Liver (tissue), 9 donors: ENCODE data around the gene ZC3H12C. TPM values are rescaled to one million over a fixed set of nuclear protein-coding genes. Genes with fewer than 3 reads are reported as not detected.

Experiments
- DNase-seq: peaks from one replicate; pipeline ENCODE4 v3.0.0-alpha.2; 2017; ENCODE audit warnings: low spot score
- H3K27ac ChIP-seq, 2 donors: one replicate each; pipeline ENCODE4 v1.7.0; 2013; ENCODE audit warnings: inconsistent platforms in 2 of 2, low read length in 2 of 2, control low read depth in 1 of 2, low read depth in 1 of 2, mild to moderate bottlenecking in 1 of 2
- H3K27me3 ChIP-seq, 4 donors: one replicate each; pipeline versions ENCODE4 v1.6.1 to v1.7.0; 2013; ENCODE audit warnings: low read length in 3 of 4, inconsistent platforms in 1 of 4, mild to moderate bottlenecking in 1 of 4, moderate library complexity in 1 of 4; ENCODE audit not compliant: control insufficient read depth in 4 of 4, insufficient read depth in 4 of 4
- H3K36me3 ChIP-seq, 4 donors: one replicate each; pipeline versions ENCODE4 v1.6.1 to v1.7.0; 2013; ENCODE audit warnings: low read length in 3 of 4, mild to moderate bottlenecking in 3 of 4, low read depth in 1 of 4, moderate library complexity in 1 of 4; ENCODE audit not compliant: control insufficient read depth in 4 of 4, insufficient read depth in 3 of 4
- H3K4me1 ChIP-seq, 4 donors: one replicate each; pipeline versions ENCODE4 v1.6.1 to v1.7.0; 2013; ENCODE audit warnings: low read length in 3 of 4, mild to moderate bottlenecking in 3 of 4, moderate library complexity in 1 of 4; ENCODE audit not compliant: control insufficient read depth in 4 of 4, insufficient read depth in 4 of 4
- H3K4me3 ChIP-seq, 3 donors: one replicate each; pipeline versions ENCODE4 v1.6.1 to v1.7.0; 2013; ENCODE audit warnings: low read length in 3 of 3, control low read depth in 1 of 3, low read depth in 1 of 3, mild to moderate bottlenecking in 1 of 3
- H3K9ac ChIP-seq, 2 donors: one replicate each; pipeline ENCODE4 v1.7.0; 2013; ENCODE audit warnings: low read length in 2 of 2, mild to moderate bottlenecking in 2 of 2, moderate library complexity in 2 of 2, control low read depth in 1 of 2, low read depth in 1 of 2
- H3K9me3 ChIP-seq, 4 donors: one replicate each; pipeline versions ENCODE4 v1.6.1 to v1.7.0; 2013; ENCODE audit warnings: low read length in 3 of 4; ENCODE audit not compliant: control insufficient read depth in 4 of 4
- ATF3 ChIP-seq: IDR thresholded peaks from 2 replicates; pipeline ENCODE4 v1.6.1; 2016; ENCODE audit warnings: antibody characterized with exemption
- CTCF ChIP-seq: fragments of 150-350 bp; IDR thresholded peaks from 2 replicates; pipeline ENCODE4 v1.5.1; 2017; ENCODE audit warnings: improper control_type of control experiment, low read depth, low read length; ENCODE audit not compliant: missing input control
- EGR1 ChIP-seq, 2 donors: IDR thresholded peaks; 2 replicates each; pipeline ENCODE4 v1.6.1; 2016 to 2018; ENCODE audit warnings: antibody characterized with exemption in 2 of 2, low read depth in 2 of 2
- FOXA1 ChIP-seq: IDR thresholded peaks from 2 replicates; pipeline ENCODE4 v1.6.1; 2016; ENCODE audit warnings: antibody characterized with exemption
- FOXA2 ChIP-seq: IDR thresholded peaks from 2 replicates; pipeline ENCODE4 v1.6.1; 2016; ENCODE audit warnings: antibody characterized with exemption
- GABPA ChIP-seq, 2 donors: IDR thresholded peaks in 1 of 2; conservative IDR thresholded peaks in 1 of 2; 2 replicates each; pipeline ENCODE4 v1.6.1; 2016; ENCODE audit warnings: antibody characterized with exemption in 2 of 2, mild to moderate bottlenecking in 1 of 2, moderate library complexity in 1 of 2
- HNF4A ChIP-seq, 2 donors: conservative IDR thresholded peaks; 2 replicates each; pipeline ENCODE4 v1.6.1; 2016; ENCODE audit warnings: antibody characterized with exemption in 2 of 2, mild to moderate bottlenecking in 2 of 2
- HNF4G ChIP-seq: IDR thresholded peaks from 2 replicates; pipeline ENCODE4 v1.6.1; 2016; ENCODE audit warnings: antibody characterized with exemption
- JUND ChIP-seq, 2 donors: IDR thresholded peaks; 2 replicates each; pipeline ENCODE4 v1.6.1; 2016; ENCODE audit warnings: antibody characterized with exemption in 2 of 2
- NR2F2 ChIP-seq: IDR thresholded peaks from 2 replicates; pipeline ENCODE4 v1.6.1; 2016; ENCODE audit warnings: antibody characterized with exemption
- RAD21 ChIP-seq, 2 donors: IDR thresholded peaks; 2 replicates each; pipeline ENCODE4 v1.6.1; 2016; ENCODE audit warnings: antibody characterized with exemption in 2 of 2, mild to moderate bottlenecking in 2 of 2
- REST ChIP-seq: IDR thresholded peaks from 2 replicates; pipeline ENCODE4 v1.6.1; 2016; ENCODE audit warnings: antibody characterized with exemption, mild to moderate bottlenecking
- RXRA ChIP-seq, 2 donors: IDR thresholded peaks; 2 replicates each; pipeline ENCODE4 v1.6.1; 2017 to 2018; ENCODE audit warnings: antibody characterized with exemption in 2 of 2, mild to moderate bottlenecking in 1 of 2
- SP1 ChIP-seq: IDR thresholded peaks from 2 replicates; pipeline ENCODE4 v1.6.1; 2018; ENCODE audit warnings: antibody characterized with exemption, mild to moderate bottlenecking
- TAF1 ChIP-seq: conservative IDR thresholded peaks from 2 replicates; pipeline ENCODE4 v1.6.1; 2016; ENCODE audit warnings: antibody characterized with exemption, mild to moderate bottlenecking
- YY1 ChIP-seq: IDR thresholded peaks from 2 replicates; pipeline ENCODE4 v1.6.1; 2016; ENCODE audit warnings: antibody characterized with exemption, mild to moderate bottlenecking
- ZBTB33 ChIP-seq: IDR thresholded peaks from 2 replicates; pipeline ENCODE4 v1.6.1; 2016; ENCODE audit warnings: antibody characterized with exemption
- WGBS: extraction: QIAGEN DNeasy Blood & Tissue Kit; methylation state at CpG from one replicate; pipeline ENCODE4 v1.1.7; 2013; 5-methylcytosine and 5-hydroxymethylcytosine counted together
- polyA plus RNA-seq, 2 donors: library from polyadenylated mRNA; stranded (reverse) in 1 of 2; unstranded in 1 of 2; fragments of 200-250 nt in 1 of 2; fragments of >200 nt in 1 of 2; fragmentation: Nextera tagmentation in 1 of 2; extraction: Ambion mirVana in 1 of 2; gene quantifications; one replicate each; pipeline versions ENCODE4 v1.2.1 to v1.2.3, GENCODE V29; 2013 to 2015
- total RNA-seq, 2 donors: library from RNA; depleted of rRNA; stranded (reverse); fragments of >200 nt; gene quantifications; one replicate each; pipeline ENCODE4 v1.2.3, GENCODE V29; 2014
- TF ChIP-seq, protein P1 (sequence below): IDR thresholded peaks from 2 replicates; pipeline ENCODE4 v1.6.1; 2016; ENCODE audit warnings: antibody characterized with exemption
- donor health status: healthy.
- donor health status: healthy.
- donor health status: healthy.
- donor health status: healthy.
- donor health status: healthy.

The ZC3H12C gene
- total and polyA plus RNA-seq, 4 donors = 0.92 to 9.6 (median 2.3) TPM

DNA sequence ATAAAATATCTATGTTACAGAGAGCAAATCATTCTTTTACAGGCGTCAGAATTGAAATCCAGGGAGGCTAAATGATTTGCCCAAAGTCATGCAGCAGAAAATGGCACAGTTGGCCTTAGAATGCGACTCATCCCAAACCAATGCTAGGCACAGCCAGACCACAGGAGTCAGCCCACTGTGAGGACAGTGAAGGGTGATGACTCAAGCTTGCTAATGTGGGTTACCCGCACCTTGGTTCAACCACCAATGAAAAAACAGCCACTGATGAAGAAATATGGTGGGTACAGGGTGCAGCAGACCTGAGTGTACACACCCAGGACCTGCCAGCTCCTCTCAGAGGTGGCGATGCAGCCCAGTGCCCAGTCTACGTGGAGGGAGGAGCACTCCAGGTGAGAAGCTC, 89.7 kb downstream of the ZC3H12C start:
- H3K4me3 ChIP-seq = no peak overlapping the region
- no peaks in the 10 kb centered on the region for H3K27me3 ChIP-seq
- TF ChIP-seq NR2F2 = no peak
- no peak for TF ChIP-seq HNF4G
- TF ChIP-seq CTCF = no peak
- TF ChIP-seq TAF1 = no peak
- no peak for TF ChIP-seq ATF3
- TF ChIP-seq FOXA1 = no peak
- TF ChIP-seq SP1 = no peak
- no peak for TF ChIP-seq EGR1 (IDR thresholded peaks at IDR 0.05; ENCODE audit: low read depth in 2 of 2)
- no peak for TF ChIP-seq YY1
- TF ChIP-seq REST = no peak
- TF ChIP-seq RXRA (IDR thresholded peaks at IDR 0.05) = no peak
- TF ChIP-seq JUND (IDR thresholded peaks at IDR 0.05) = no peak
- TF ChIP-seq RAD21 (IDR thresholded peaks at IDR 0.05) = no peak
- TF ChIP-seq, protein P1, sequence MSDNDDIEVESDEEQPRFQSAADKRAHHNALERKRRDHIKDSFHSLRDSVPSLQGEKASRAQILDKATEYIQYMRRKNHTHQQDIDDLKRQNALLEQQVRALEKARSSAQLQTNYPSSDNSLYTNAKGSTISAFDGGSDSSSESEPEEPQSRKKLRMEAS = no peak
- no peak for TF ChIP-seq GABPA (IDR thresholded peaks at IDR 0.05 in 1 of 2, conservative IDR thresholded peaks at IDR 0.05 in 1 of 2)
- TF ChIP-seq FOXA2 = no peak
- TF ChIP-seq ZBTB33 = no peak
- TF ChIP-seq HNF4A (conservative IDR thresholded peaks at IDR 0.05) = no peak
- no peak for DNase-seq
- H3K4me1 ChIP-seq = no peaks in the 10 kb centered on the region
- no peaks in the 10 kb centered on the region for H3K36me3 ChIP-seq
- no peak overlapping the region for H3K9ac ChIP-seq
- WGBS = 96% methylated on average over 5 of the region's 5 CpGs
- H3K27ac ChIP-seq = no peak overlapping the region
- no peaks in the 10 kb centered on the region for H3K9me3 ChIP-seq

DNA sequence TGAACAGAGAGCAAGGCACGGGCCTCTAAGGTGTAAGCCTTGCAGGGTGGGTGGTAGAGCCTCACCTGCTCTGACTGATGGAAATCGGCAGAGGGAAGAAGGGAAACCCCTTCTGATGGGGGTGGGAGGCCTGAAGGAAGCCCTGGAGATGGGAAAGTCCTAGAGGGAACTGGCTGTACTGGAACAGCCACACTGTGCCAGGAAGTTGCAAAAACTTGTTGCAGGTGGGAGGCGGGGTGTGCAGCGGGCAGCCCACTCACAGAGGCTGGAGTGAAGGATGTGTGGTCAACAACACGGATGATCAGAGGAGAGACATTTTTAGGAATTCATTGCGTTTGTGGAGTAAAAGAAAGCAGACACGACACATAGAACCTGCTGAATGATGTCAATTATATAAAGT, 91.3 kb downstream of the ZC3H12C start:
- H3K36me3 ChIP-seq = no peaks in the 10 kb centered on the region
- H3K4me1 ChIP-seq = no peaks in the 10 kb centered on the region
- no peaks in the 10 kb centered on the region for H3K9me3 ChIP-seq
- H3K9ac ChIP-seq = no peak overlapping the region
- H3K27me3 ChIP-seq = no peaks in the 10 kb centered on the region
- no peak overlapping the region for H3K4me3 ChIP-seq
- H3K27ac ChIP-seq = no peak overlapping the region
- no peak for TF ChIP-seq CTCF
- no peak for TF ChIP-seq FOXA1
- no peak for TF ChIP-seq FOXA2
- TF ChIP-seq ZBTB33 = no peak
- no peak for TF ChIP-seq RAD21 (IDR thresholded peaks at IDR 0.05)
- TF ChIP-seq, protein P1 = no peak
- TF ChIP-seq NR2F2 = no peak
- no peak for TF ChIP-seq EGR1 (IDR thresholded peaks at IDR 0.05; ENCODE audit: low read depth in 2 of 2)
- DNase-seq = no peak
- WGBS = 90% methylated on average over 7 of the region's 7 CpGs
